Upper lobe of left lung (tissue), 6 donors: Measurements from ENCODE around the gene ACTG1. TPM values are rescaled to one million over a fixed set of nuclear protein-coding genes. Genes with fewer than 3 reads are reported as not detected.

ENCODE experiments used
- ATAC-seq, 2 donors: fragments of 200-7000 bp; cut with Tn5 transposase; one replicate each; pipeline ENCODE4 v1.9.1; 2022; ENCODE audit warnings: mild to moderate bottlenecking in 2 of 2, moderate library complexity in 2 of 2; ENCODE audit not compliant: low FRiP score in 2 of 2
- DNase-seq, 2 donors: peaks; one replicate each; pipeline ENCODE4 v3.0.0-alpha.2; 2019 to 2020
- H3K27ac ChIP-seq, 4 donors: fragments of 200-600 bp; sonication (generic); one replicate each; pipeline ENCODE4 v1.5.1; 2016 to 2019
- H3K27me3 ChIP-seq, 4 donors: fragments of 200-600 bp; sonication (generic); one replicate each; pipeline ENCODE4 v1.5.1; 2017 to 2019
- H3K36me3 ChIP-seq, 4 donors: fragments of 200-600 bp; sonication (generic); one replicate each; pipeline ENCODE4 v1.5.1; 2016 to 2019
- H3K4me1 ChIP-seq, 4 donors: fragments of 200-600 bp; sonication (generic); one replicate each; pipeline ENCODE4 v1.5.1; 2018 to 2019
- H3K4me3 ChIP-seq, 4 donors: fragments of 200-600 bp; sonication (generic); one replicate each; pipeline ENCODE4 v1.5.1; 2017 to 2019; ENCODE audit warnings: mild to moderate bottlenecking in 2 of 4, moderate library complexity in 1 of 4
- H3K9me3 ChIP-seq, 4 donors: fragments of 200-600 bp; sonication (generic); one replicate each; pipeline ENCODE4 v1.5.1; 2018 to 2019
- EP300 ChIP-seq, 4 donors: sonication (generic); formaldehyde crosslinking; IDR thresholded peaks; one replicate each; pipeline ENCODE4 v1.5.1; 2017; ENCODE audit warnings: antibody characterized with exemption in 4 of 4, control low read depth in 2 of 4
- POLR2A ChIP-seq, 4 donors: fragments of 450-650 bp; IDR thresholded peaks; one replicate each; pipeline ENCODE4 v1.5.1; 2016 to 2017; ENCODE audit warnings: antibody characterized with exemption in 4 of 4, mild to moderate bottlenecking in 2 of 4
- POLR2AphosphoS5 ChIP-seq, 2 donors: sonication (generic); formaldehyde crosslinking; IDR thresholded peaks; one replicate each; pipeline ENCODE4 v1.5.1; 2017; ENCODE audit warnings: antibody characterized with exemption in 2 of 2
- WGBS, 2 donors: methylation state at CpG; one replicate each; pipeline ENCODE4 v1.1.5; 2017 to 2018; 5-methylcytosine and 5-hydroxymethylcytosine counted together
- total RNA-seq, 6 donors: library from RNA; depleted of rRNA in 4 of 6; stranded (reverse); fragments of >200 nt in 4 of 6; gene quantifications; one replicate each; pipeline versions ENCODE4 v1.1.0 to v1.2.1, GENCODE V29; 2016 to 2021
- TF ChIP-seq, protein P1 (sequence below), 6 experiments: fragments of 450-650 bp in 4 of 6; fragments of 200-600 bp in 2 of 6; sonication (generic) in 2 of 6; IDR thresholded peaks; one replicate each; pipeline ENCODE4 v1.5.1; 2016 to 2019; ENCODE audit warnings: antibody characterized with exemption in 6 of 6
- donor health status: DM: no; HTN: no; CAD: no; lungs with moderate emphysema.
- donor health status: DM: no; HTN: yes; CAD: no; lungs with severe emphysema.

The ACTG1 gene
- total RNA-seq, 6 donors from 2014 or later, result 902 to 3,864 (median 2,097) TPM

DNA sequence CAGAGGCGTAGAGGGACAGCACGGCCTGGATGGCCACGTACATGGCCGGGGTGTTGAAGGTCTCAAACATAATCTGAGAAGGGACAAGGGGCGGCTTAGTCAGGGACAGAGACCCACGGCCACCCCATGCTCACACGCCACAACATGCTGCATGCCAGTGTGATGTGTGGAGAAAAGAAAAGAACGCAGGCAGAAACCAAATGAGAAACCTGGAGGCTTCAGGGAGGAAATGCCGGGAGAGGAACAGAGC lies 1.1 kb downstream of the ACTG1 start:
- Histone ChIP-seq H3K9me3 (no peaks in the 10 kb centered on the region), H3K4me3 (peak overlapping the region; percentile 69 to 92 (median 82)), H3K4me1 (peaks cover 27 to 60% (median 44%) of the 10 kb centered on the region in 4 donors), H3K36me3 (peaks cover 8 to 41% (median 24%) of the 10 kb centered on the region in 4 donors), H3K27ac (peak overlapping the region; percentile 92 to 100 (median 98)), H3K27me3 (no peaks in the 10 kb centered on the region)
- ATAC-seq (no peak), DNase-seq (no peak)
- WGBS, 2 donors, result 0 to 3% methylated on average over 7 to 9 of the region's 9 CpGs
- TF ChIP-seq POLR2AphosphoS5 (IDR thresholded peaks at IDR 0.05), result no peak
- TF ChIP-seq EP300 (IDR thresholded peaks at IDR 0.05), result no peak
- TF ChIP-seq POLR2A (IDR thresholded peaks at IDR 0.05), result no peak
- TF ChIP-seq, protein P1, sequence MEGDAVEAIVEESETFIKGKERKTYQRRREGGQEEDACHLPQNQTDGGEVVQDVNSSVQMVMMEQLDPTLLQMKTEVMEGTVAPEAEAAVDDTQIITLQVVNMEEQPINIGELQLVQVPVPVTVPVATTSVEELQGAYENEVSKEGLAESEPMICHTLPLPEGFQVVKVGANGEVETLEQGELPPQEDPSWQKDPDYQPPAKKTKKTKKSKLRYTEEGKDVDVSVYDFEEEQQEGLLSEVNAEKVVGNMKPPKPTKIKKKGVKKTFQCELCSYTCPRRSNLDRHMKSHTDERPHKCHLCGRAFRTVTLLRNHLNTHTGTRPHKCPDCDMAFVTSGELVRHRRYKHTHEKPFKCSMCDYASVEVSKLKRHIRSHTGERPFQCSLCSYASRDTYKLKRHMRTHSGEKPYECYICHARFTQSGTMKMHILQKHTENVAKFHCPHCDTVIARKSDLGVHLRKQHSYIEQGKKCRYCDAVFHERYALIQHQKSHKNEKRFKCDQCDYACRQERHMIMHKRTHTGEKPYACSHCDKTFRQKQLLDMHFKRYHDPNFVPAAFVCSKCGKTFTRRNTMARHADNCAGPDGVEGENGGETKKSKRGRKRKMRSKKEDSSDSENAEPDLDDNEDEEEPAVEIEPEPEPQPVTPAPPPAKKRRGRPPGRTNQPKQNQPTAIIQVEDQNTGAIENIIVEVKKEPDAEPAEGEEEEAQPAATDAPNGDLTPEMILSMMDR (IDR thresholded peaks at IDR 0.05), result no peak

DNA sequence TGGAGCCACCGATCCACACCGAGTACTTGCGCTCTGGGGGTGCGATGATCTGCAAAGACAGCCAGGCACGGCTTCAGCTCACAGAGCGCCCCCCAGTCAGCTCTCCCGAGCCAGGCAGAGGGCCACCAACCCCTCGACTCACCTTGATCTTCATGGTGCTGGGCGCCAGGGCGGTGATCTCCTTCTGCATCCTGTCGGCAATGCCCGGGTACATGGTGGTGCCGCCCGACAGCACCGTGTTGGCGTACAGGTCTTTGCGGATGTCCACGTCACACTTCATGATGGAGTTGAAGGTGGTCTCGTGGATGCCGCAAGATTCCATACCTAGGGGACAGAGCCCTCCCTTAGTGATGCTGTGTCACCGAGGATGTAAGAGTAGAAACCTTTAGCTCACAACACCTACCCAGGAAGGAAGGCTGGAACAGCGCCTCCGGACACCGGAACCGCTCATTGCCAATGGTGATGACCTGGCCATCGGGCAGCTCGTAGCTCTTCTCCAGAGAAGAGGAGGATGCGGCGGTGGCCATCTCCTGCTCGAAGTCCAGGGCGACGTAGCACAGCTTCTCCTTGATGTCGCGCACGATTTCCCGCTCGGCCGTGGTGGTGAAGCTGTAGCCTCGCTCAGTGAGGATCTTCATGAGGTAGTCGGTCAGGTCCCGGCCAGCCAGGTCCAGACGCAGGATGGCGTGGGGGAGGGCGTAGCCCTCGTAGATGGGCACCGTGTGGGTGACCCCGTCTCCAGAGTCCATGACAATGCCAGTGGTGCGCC lies 1.6 kb downstream of the ACTG1 start:
- H3K9me3 ChIP-seq, result no peaks in the 10 kb centered on the region
- TF ChIP-seq POLR2AphosphoS5 (IDR thresholded peaks at IDR 0.05) (peak in 1 of 2 donors; percentile 6), POLR2A (IDR thresholded peaks at IDR 0.05) (peak in 1 of 4 donors; percentile 9), EP300 (IDR thresholded peaks at IDR 0.05) (no peak)
- TF ChIP-seq, protein P1 (IDR thresholded peaks at IDR 0.05), result no peak
- ATAC-seq, result no peak

DNA sequence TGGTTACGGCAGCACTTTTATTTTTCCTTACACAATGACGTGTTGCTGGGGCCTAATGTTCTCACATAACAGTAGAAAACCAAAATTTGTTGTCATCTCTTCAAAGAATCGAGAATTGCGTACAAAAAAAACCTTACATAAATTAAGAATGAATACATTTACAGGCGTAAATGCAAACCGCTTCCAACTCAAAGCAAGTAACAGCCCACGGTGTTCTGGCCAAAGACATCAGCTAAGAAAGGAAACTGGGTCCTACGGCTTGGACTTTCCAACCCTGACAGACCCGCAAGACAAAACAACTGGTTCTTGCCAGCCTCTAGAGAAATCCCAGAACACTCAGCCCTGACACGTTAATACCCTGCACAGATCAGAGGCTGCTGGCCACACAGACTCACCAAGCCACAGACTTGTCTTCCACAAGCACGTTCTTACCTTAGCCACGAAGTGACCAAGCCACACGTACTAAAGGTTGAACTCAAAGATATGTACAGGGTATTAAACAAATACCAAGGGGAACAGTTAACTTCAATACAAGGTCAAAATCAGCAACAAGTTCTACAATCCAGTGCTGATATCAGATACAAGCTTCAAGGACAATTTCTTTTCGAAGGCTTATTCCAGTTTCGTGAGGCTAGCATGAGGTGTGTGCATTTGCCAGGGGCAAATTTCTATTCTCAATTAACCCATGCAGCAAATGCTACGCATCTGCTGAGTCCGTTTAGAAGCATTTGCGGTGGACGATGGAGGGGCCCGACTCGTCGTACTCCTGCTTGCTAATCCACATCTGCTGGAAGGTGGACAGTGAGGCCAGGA lies 2.4 kb downstream of the ACTG1 start:
- Histone ChIP-seq H3K27ac (peak overlapping the region; percentile 13 to 100 (median 95)), H3K9me3 (no peaks in the 10 kb centered on the region), H3K27me3 (no peaks in the 10 kb centered on the region), H3K4me3 (peak overlapping the region; percentile 69 to 92 (median 82)), H3K4me1 (peaks cover 17 to 47% (median 32%) of the 10 kb centered on the region in 4 donors), H3K36me3 (peaks cover 8 to 41% (median 24%) of the 10 kb centered on the region in 4 donors)
- WGBS, 2 donors, result 4 to 8% methylated on average over 20 to 22 of the region's 22 CpGs
- DNase-seq (no peak), ATAC-seq (no peak)
- TF ChIP-seq, protein P1 (IDR thresholded peaks at IDR 0.05), result no peak
- TF ChIP-seq POLR2A (IDR thresholded peaks at IDR 0.05) (no peak), POLR2AphosphoS5 (IDR thresholded peaks at IDR 0.05) (peak in 1 of 2 donors; percentile 21)

More for the DNA sequence above, 1.6 kb downstream of the ACTG1 start:
- H3K27ac ChIP-seq, result peak overlapping the region; percentile 92 to 100 (median 98)
- peak in 1 of 2 donors; percentile 82 for DNase-seq
- peak overlapping the region; percentile 69 to 92 (median 82) for H3K4me3 ChIP-seq
- H3K4me1 ChIP-seq, result peaks cover 22 to 55% (median 39%) of the 10 kb centered on the region in 4 donors
- 0 to 2% methylated on average over 11 to 43 of the region's 48 CpGs for WGBS, 2 donors
- no peaks in the 10 kb centered on the region for H3K27me3 ChIP-seq
- peaks cover 8 to 41% (median 24%) of the 10 kb centered on the region in 4 donors for H3K36me3 ChIP-seq

DNA sequence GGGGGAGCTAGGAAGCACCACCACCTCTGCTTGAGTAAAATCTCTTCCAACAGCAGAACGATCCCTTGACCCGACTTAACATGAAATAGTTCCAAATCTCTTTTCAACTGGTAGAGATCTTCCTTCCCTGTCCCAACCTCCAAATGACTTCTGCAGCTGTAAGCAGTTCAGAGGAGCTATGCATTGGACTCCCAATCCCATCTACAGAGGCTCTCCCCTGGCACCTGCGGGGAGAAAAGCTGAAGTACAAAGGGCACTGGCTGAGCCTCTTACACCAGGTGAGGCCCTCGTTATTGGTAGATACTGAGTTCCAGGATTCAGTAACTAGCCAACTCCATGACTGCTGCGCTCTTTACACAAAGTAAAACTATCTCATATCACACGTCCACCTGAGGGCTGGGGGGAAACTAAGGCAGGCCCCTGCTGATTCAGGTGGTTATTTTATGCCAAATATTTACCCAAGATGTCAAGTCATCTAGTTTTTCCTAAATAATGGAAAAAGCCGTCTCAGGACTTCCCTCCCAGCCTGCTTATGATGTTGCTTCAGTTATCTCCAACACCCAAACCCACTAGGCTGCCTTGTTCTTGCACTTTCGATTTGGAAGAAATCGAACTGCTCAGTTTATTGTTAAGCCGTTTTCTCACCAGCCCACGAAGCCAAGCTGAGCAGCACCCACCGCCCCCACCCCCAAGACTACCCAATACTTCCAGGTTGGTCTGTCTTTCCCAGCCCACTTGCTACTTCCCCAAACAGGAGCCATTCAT lies 3.2 kb downstream of the ACTG1 start:
- DNase-seq (no peak), ATAC-seq (no peak)
- no peak for TF ChIP-seq POLR2AphosphoS5 (IDR thresholded peaks at IDR 0.05)
- TF ChIP-seq EP300 (IDR thresholded peaks at IDR 0.05), result no peak
- TF ChIP-seq, protein P1 (IDR thresholded peaks at IDR 0.05), result no peak
- no peak for TF ChIP-seq POLR2A (IDR thresholded peaks at IDR 0.05)
- Histone ChIP-seq H3K36me3 (peaks cover 8 to 41% (median 24%) of the 10 kb centered on the region in 4 donors), H3K27me3 (no peaks in the 10 kb centered on the region), H3K9me3 (no peaks in the 10 kb centered on the region), H3K4me3 (peak overlapping the region; percentile 69 to 92 (median 82)), H3K4me1 (peaks cover 17 to 46% (median 30%) of the 10 kb centered on the region in 4 donors), H3K27ac (peak overlapping the region; percentile 41 to 100 (median 95))
- 24% methylated on average over 12 of the region's 12 CpGs for WGBS, 2 donors
